ENCODE data around the gene ZNF778. TPM values are rescaled to one million over a fixed set of nuclear protein-coding genes. Genes with fewer than 3 reads are reported as not detected.
A peak's percentile ranks its signal among the peaks of the same experiment; 100 is the strongest.

The ZNF778 gene
- total RNA-seq, 1 donor from 2014 or later = 11.4 TPM

- ChIA-PET POLR2A (interaction anchor here (1.0 kb wide), 1 partner anchor 16 kb away, joined by 3 read pairs; the partner anchor contains the start of gene ZNF778), CTCF (no interaction called here)
- no peaks in the 10 kb centered on the region for H3K36me3 Mint-ChIP-seq (ENCODE audit: low read depth)
- H3K4me1 Mint-ChIP-seq = peaks cover 14% of the 10 kb centered on the region
- DNase-seq (peak; percentile 72), ATAC-seq (ENCODE audit: low read depth) (peak; percentile 97)
- H3K27me3 Mint-ChIP-seq = peaks cover 37% of the 10 kb centered on the region
- H3K9me3 Mint-ChIP-seq = peaks cover 6% of the 10 kb centered on the region
- TF ChIP-seq, protein P1, sequence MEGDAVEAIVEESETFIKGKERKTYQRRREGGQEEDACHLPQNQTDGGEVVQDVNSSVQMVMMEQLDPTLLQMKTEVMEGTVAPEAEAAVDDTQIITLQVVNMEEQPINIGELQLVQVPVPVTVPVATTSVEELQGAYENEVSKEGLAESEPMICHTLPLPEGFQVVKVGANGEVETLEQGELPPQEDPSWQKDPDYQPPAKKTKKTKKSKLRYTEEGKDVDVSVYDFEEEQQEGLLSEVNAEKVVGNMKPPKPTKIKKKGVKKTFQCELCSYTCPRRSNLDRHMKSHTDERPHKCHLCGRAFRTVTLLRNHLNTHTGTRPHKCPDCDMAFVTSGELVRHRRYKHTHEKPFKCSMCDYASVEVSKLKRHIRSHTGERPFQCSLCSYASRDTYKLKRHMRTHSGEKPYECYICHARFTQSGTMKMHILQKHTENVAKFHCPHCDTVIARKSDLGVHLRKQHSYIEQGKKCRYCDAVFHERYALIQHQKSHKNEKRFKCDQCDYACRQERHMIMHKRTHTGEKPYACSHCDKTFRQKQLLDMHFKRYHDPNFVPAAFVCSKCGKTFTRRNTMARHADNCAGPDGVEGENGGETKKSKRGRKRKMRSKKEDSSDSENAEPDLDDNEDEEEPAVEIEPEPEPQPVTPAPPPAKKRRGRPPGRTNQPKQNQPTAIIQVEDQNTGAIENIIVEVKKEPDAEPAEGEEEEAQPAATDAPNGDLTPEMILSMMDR (IDR thresholded peaks at IDR 0.05) = no peak
- H3K4me3 Mint-ChIP-seq = peak overlapping the region; percentile 67
- H3K27ac Mint-ChIP-seq = no peak overlapping the region
- intact Hi-C loops (cut with micrococcal nuclease) = loop anchor here (1.0 kb wide), 1 partner anchor 30 kb away; the partner anchor contains the start of gene CDH15
These were observed 15.8 kb upstream of the ZNF778 start for GRCh38 chr16:89201439-89202377.

DNA sequence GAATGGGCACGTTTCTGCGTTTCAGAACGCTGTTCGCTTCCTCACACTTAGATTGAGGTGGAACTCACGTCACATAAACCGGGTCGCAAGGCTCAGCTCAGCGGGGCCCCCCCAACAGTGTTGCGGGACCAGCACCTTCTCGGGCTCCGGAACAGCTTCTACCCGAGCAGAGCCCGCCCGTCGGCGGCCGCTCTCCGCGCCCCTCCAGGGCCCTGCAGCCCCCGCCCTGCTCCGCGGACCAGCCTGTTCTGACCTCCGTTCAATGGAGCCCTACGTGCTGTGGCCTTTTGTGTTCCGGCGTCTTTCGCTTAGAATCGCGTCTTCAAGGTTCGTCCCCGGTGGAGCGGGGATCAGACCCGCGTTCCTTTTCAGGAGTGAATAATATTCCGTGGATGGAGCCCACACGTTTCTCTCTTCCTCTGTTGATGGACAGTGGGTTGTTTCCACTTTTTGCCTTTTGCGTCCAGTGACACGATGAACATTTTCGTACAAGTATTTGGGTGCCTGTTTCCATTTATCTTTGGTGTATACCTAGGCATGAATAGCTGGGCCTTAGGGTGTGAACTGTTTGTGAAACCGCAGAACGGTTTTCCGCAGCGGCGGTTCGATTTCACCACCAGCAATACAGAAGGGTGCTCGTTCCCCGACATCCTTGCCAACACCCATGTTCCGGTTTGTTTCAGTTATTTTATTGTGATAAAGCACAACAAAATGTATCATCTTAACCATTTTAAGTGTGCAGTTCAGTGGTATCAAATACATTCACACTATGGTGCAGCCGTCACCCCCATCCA lies 14.9 kb upstream of the ZNF778 start:
- POLR2A ChIA-PET = interaction anchor here (0.9 kb wide), 1 partner anchor 15 kb away, joined by 3 read pairs; the partner anchor contains the start of gene ZNF778
- CTCF ChIA-PET = no interaction called here

GRCh38 chr16:89207993-89208392 lies 9.5 kb upstream of the ZNF778 start:
- ChIA-PET POLR2A (no interaction called here), CTCF (interaction anchor here (0.6 kb wide), 1 partner anchor 41 kb away, joined by 3 read pairs; no protein-coding TSS in a partner anchor)
- TF ChIP-seq, protein P1 (IDR thresholded peaks at IDR 0.05) = no peak
- peaks cover 32% of the 10 kb centered on the region for H3K27me3 Mint-ChIP-seq
- no peak for DNase-seq
- peaks cover 4% of the 10 kb centered on the region for H3K4me1 Mint-ChIP-seq
- ATAC-seq (ENCODE audit: low read depth) = no peak
- H3K36me3 Mint-ChIP-seq (ENCODE audit: low read depth) = no peaks in the 10 kb centered on the region
- H3K9me3 Mint-ChIP-seq = peaks cover 2% of the 10 kb centered on the region
- no peak overlapping the region for H3K4me3 Mint-ChIP-seq
- intact Hi-C loops (cut with micrococcal nuclease) = no loop called here
- no peak overlapping the region for H3K27ac Mint-ChIP-seq

More for the DNA sequence above, 14.9 kb upstream of the ZNF778 start:
- peak overlapping the region; percentile 67 for H3K4me3 Mint-ChIP-seq
- DNase-seq (no peak), ATAC-seq (ENCODE audit: low read depth) (no peak)
- peaks cover 14% of the 10 kb centered on the region for H3K4me1 Mint-ChIP-seq
- H3K27me3 Mint-ChIP-seq = peaks cover 38% of the 10 kb centered on the region
- TF ChIP-seq, protein P1 (IDR thresholded peaks at IDR 0.05) = no peak
- H3K27ac Mint-ChIP-seq = no peak overlapping the region
- H3K36me3 Mint-ChIP-seq (ENCODE audit: low read depth) = no peaks in the 10 kb centered on the region
- intact Hi-C loops (cut with micrococcal nuclease) = no loop called here
- H3K9me3 Mint-ChIP-seq = peaks cover 6% of the 10 kb centered on the region

- ATAC-seq (ENCODE audit: low read depth) (no peak), DNase-seq (no peak)
- Mint-ChIP-seq H3K27ac (no peak overlapping the region), H3K4me1 (peaks cover 2% of the 10 kb centered on the region), H3K27me3 (peaks cover 23% of the 10 kb centered on the region), H3K4me3 (no peak overlapping the region), H3K36me3 (ENCODE audit: low read depth) (no peaks in the 10 kb centered on the region), H3K9me3 (no peaks in the 10 kb centered on the region)
- ChIA-PET CTCF (no interaction called here), POLR2A (no interaction called here)
- intact Hi-C loops (cut with micrococcal nuclease) = loop anchor here (10.0 kb wide), 2 partner anchors 575 to 765 kb away; partner anchors contain the start of gene IL17C
- TF ChIP-seq, protein P1 (IDR thresholded peaks at IDR 0.05) = no peak
These were observed 7.9 kb upstream of the ZNF778 start for GRCh38 chr16:89209522-89210044.

Measured in activated B cell treated with CpG ODN at 0.5 μM for 24 hours (primary cell).